Lung (tissue), 12 donors: Measurements from ENCODE around the gene FUT9. TPM values are rescaled to one million over a fixed set of nuclear protein-coding genes. Genes with fewer than 3 reads are reported as not detected.

Experiments
- ATAC-seq: fragments of 200-7000 bp; cut with Tn5 transposase; one replicate; pipeline ENCODE4 v1.9.1; 2020; ENCODE audit warnings: moderate number of reproducible peaks; ENCODE audit not compliant: insufficient read depth, low FRiP score
- DNase-seq, 3 donors: peaks; one replicate each; pipeline ENCODE4 v3.0.0-alpha.2; 2013 to 2017
- H3K27ac ChIP-seq, 2 donors: one replicate each; pipeline ENCODE4 v1.5.1; 2013; ENCODE audit warnings: mild to moderate bottlenecking in 2 of 2, moderate library complexity in 2 of 2, control low read depth in 1 of 2, inconsistent platforms in 1 of 2, low read depth in 1 of 2, low read length in 1 of 2
- H3K27me3 ChIP-seq, 3 donors: one replicate each; pipeline ENCODE4 v1.5.1; 2013; ENCODE audit warnings: low read length in 2 of 3; ENCODE audit not compliant: control insufficient read depth in 3 of 3, insufficient read depth in 3 of 3
- H3K36me3 ChIP-seq, 4 donors: one replicate each; pipeline ENCODE4 v1.5.1; 2013; ENCODE audit warnings: low read length in 4 of 4, mild to moderate bottlenecking in 1 of 4, moderate library complexity in 1 of 4; ENCODE audit not compliant: control insufficient read depth in 4 of 4, insufficient read depth in 4 of 4
- H3K4me1 ChIP-seq, 5 donors: one replicate each; pipeline ENCODE4 v1.5.1; 2013; ENCODE audit warnings: low read length in 5 of 5, mild to moderate bottlenecking in 2 of 5, moderate library complexity in 1 of 5; ENCODE audit not compliant: control insufficient read depth in 5 of 5, insufficient read depth in 5 of 5
- H3K4me3 ChIP-seq: one replicate; pipeline ENCODE4 v1.5.1; 2013; ENCODE audit warnings: mild to moderate bottlenecking, control low read depth, moderate library complexity
- H3K9ac ChIP-seq, 2 donors: one replicate each; pipeline ENCODE4 v1.5.1; 2013; ENCODE audit warnings: low read length in 2 of 2, control low read depth in 1 of 2; ENCODE audit not compliant: insufficient read depth in 1 of 2
- H3K9me3 ChIP-seq, 4 donors: one replicate each; pipeline ENCODE4 v1.5.1; 2013; ENCODE audit warnings: low read length in 3 of 4, mild to moderate bottlenecking in 1 of 4, moderate library complexity in 1 of 4; ENCODE audit not compliant: control insufficient read depth in 4 of 4, insufficient read depth in 3 of 4
- CTCF ChIP-seq: IDR thresholded peaks from 2 replicates; pipeline ENCODE4 v1.5.1; 2012; ENCODE audit warnings: mild to moderate bottlenecking; ENCODE audit errors: control extremely low read depth, extremely low read depth
- WGBS, 2 donors: extraction: QIAGEN DNeasy Blood & Tissue Kit; methylation state at CpG; one replicate each; pipeline ENCODE4 v1.1.7; 2013; 5-methylcytosine and 5-hydroxymethylcytosine counted together
- polyA plus RNA-seq, 2 donors: library from polyadenylated mRNA; stranded (reverse); fragments of 200-250 nt; gene quantifications; one replicate each; pipeline ENCODE4 v1.2.1, GENCODE V29; 2013
- total RNA-seq, 2 donors: library from RNA; depleted of rRNA in 1 of 2; stranded (reverse); fragments of >200 nt in 1 of 2; gene quantifications; one replicate each; pipeline ENCODE4 v1.2.1, GENCODE V29; 2014 to 2021
- donor health status: control.
- donor health status: control.
- donor health status: Bipolar disorder and iron deficiency.
- donor health status: healthy.
- donor health status: DM: yes; HTN: yes; CAD: no.

Gene FUT9
- total and polyA plus RNA-seq, 4 donors, result under 0.01 to 0.14 TPM; not detected in 2

- H3K9me3 ChIP-seq, result no peaks in the 10 kb centered on the region
- H3K36me3 ChIP-seq, result no peaks in the 10 kb centered on the region
- H3K4me1 ChIP-seq, result no peaks in the 10 kb centered on the region
- DNase-seq, result no peak
- WGBS, 2 donors, result 94 to 97% methylated on average over 1 of the region's 1 CpG
- H3K27ac ChIP-seq, result no peak overlapping the region
- H3K27me3 ChIP-seq, result no peaks in the 10 kb centered on the region
- no peak overlapping the region for H3K9ac ChIP-seq
- TF ChIP-seq CTCF, result no peak
- no peak for ATAC-seq
- no peak overlapping the region for H3K4me3 ChIP-seq
These were observed 50.6 kb downstream of the FUT9 start for GRCh38 chr6:96066376-96066775.

- Histone ChIP-seq H3K9me3 (no peaks in the 10 kb centered on the region), H3K9ac (no peak overlapping the region), H3K27ac (no peak overlapping the region), H3K4me1 (no peaks in the 10 kb centered on the region), H3K4me3 (no peak overlapping the region), H3K27me3 (no peaks in the 10 kb centered on the region), H3K36me3 (no peaks in the 10 kb centered on the region)
- DNase-seq (no peak), ATAC-seq (no peak)
- 85 to 94% methylated on average over 3 of the region's 3 CpGs for WGBS, 2 donors
- no peak for TF ChIP-seq CTCF
These were observed 57.8 kb downstream of the FUT9 start for GRCh38 chr6:96073555-96073954.

GRCh38 chr6:96074006-96074405 is 58.2 kb downstream of the FUT9 start:
- WGBS, 2 donors, result 73 to 84% methylated on average over 3 of the region's 3 CpGs
- ATAC-seq (no peak), DNase-seq (no peak)
- Histone ChIP-seq H3K4me1 (no peaks in the 10 kb centered on the region), H3K9ac (no peak overlapping the region), H3K4me3 (no peak overlapping the region), H3K9me3 (no peaks in the 10 kb centered on the region), H3K27ac (no peak overlapping the region), H3K36me3 (no peaks in the 10 kb centered on the region), H3K27me3 (no peaks in the 10 kb centered on the region)
- no peak for TF ChIP-seq CTCF

- Histone ChIP-seq H3K9ac (no peak overlapping the region), H3K27me3 (no peaks in the 10 kb centered on the region), H3K36me3 (no peaks in the 10 kb centered on the region), H3K9me3 (no peaks in the 10 kb centered on the region), H3K4me3 (no peak overlapping the region), H3K4me1 (no peaks in the 10 kb centered on the region), H3K27ac (no peak overlapping the region)
- 43 to 71% methylated on average over 1 of the region's 1 CpG for WGBS, 2 donors
- TF ChIP-seq CTCF, result no peak
- peak in 1 of 3 donors; percentile 5 for DNase-seq
- no peak for ATAC-seq
These were observed 60.1 kb downstream of the FUT9 start for GRCh38 chr6:96075826-96076225.
